Smooth muscle cell (in vitro differentiated cells): ENCODE results near the gene TEX29. TPM values are rescaled to one million over a fixed set of nuclear protein-coding genes. Genes with fewer than 3 reads are reported as not detected.

Experiments
- DNase-seq: peaks from one replicate; lab custom pipeline; 2025; ENCODE audit not compliant: unreplicated experiment; lab: John Stamatoyannopoulos, UW
- H2AFZ ChIP-seq: fragments of 200-600 bp; sonication (generic); 2 replicates; pipeline ENCODE4 v1.6.0; 2016; ENCODE audit warnings: antibody characterized with exemption, low read depth, mild to moderate bottlenecking
- H3F3A ChIP-seq: fragments of 200-600 bp; sonication (generic); 2 replicates; pipeline ENCODE4 v1.6.0; 2017; ENCODE audit warnings: antibody characterized with exemption, low read depth
- H3K27ac ChIP-seq: fragments of 200-600 bp; sonication (generic); 2 replicates; pipeline ENCODE4 v1.5.1; 2016; ENCODE audit warnings: low read depth, mild to moderate bottlenecking
- H3K27me3 ChIP-seq: fragments of 200-600 bp; sonication (generic); 2 replicates; pipeline ENCODE4 v1.6.1; 2016; ENCODE audit warnings: low read depth, mild to moderate bottlenecking
- H3K36me3 ChIP-seq: fragments of 200-600 bp; sonication (generic); 2 replicates; pipeline ENCODE4 v1.5.1; 2016; ENCODE audit warnings: low read depth
- H3K4me1 ChIP-seq: fragments of 200-600 bp; sonication (generic); 2 replicates; pipeline ENCODE4 v1.5.1; 2016; ENCODE audit warnings: low read depth
- H3K4me2 ChIP-seq: fragments of 200-600 bp; sonication (generic); 2 replicates; pipeline ENCODE4 v1.6.0; 2016; ENCODE audit warnings: mild to moderate bottlenecking
- H3K4me3 ChIP-seq: fragments of 200-600 bp; sonication (generic); 2 replicates; pipeline ENCODE4 v1.5.1; 2016; ENCODE audit warnings: mild to moderate bottlenecking
- H3K79me2 ChIP-seq: fragments of 200-600 bp; sonication (generic); 2 replicates; pipeline ENCODE4 v1.6.0; 2016; ENCODE audit warnings: low read depth, mild to moderate bottlenecking
- H3K9ac ChIP-seq: fragments of 200-600 bp; sonication (generic); 2 replicates; pipeline ENCODE4 v1.6.0; 2016; ENCODE audit warnings: low read depth
- H3K9me3 ChIP-seq: fragments of 200-600 bp; sonication (generic); replicated peaks from 2 replicates; pipeline ENCODE4 v1.5.1; 2016; ENCODE audit warnings: low read depth
- H4K20me1 ChIP-seq: fragments of 200-600 bp; sonication (generic); 2 replicates; pipeline ENCODE4 v1.6.0; 2016; ENCODE audit warnings: low read depth
- CTCF ChIP-seq: fragments of 200-600 bp; sonication (generic); IDR thresholded peaks from 2 replicates; pipeline ENCODE4 v1.5.1; 2017; ENCODE audit warnings: borderline replicate concordance, mild to moderate bottlenecking, antibody characterized with exemption; ENCODE audit not compliant: insufficient read depth, poor library complexity, severe bottlenecking
- WGBS: methylation state at CpG from one replicate; pipeline ENCODE4 v1.1.7; 2016; ENCODE audit warnings: low lambda C conversion rate; 5-methylcytosine and 5-hydroxymethylcytosine counted together
- polyA plus RNA-seq: library from polyadenylated mRNA; unstranded; fragments of >200 nt; fragmentation: Nextera tagmentation; extraction: Ambion mirVana; gene quantifications from 2 replicates; pipeline ENCODE4 v1.2.1, GENCODE V29; 2016
- total RNA-seq: library from RNA; depleted of rRNA; stranded (reverse); fragments of >200 nt; gene quantifications from 2 replicates; pipeline ENCODE4 v1.2.3, GENCODE V29; 2014

TEX29 gene
- total and polyA plus RNA-seq, 2 experiments from 2014 or later: 1.0 to 4.4 TPM

GRCh38 chr13:111325941-111326620 lies 5.6 kb downstream of the TEX29 start:
- no peak for TF ChIP-seq CTCF
- WGBS: 94% methylated on average over 15 of the region's 37 CpGs
- H3F3A ChIP-seq: no peaks in the 10 kb centered on the region
- no peak overlapping the region for H3K4me3 ChIP-seq
- H4K20me1 ChIP-seq: no peaks in the 10 kb centered on the region
- H3K36me3 ChIP-seq: no peaks in the 10 kb centered on the region
- no peaks in the 10 kb centered on the region for H3K27me3 ChIP-seq
- H3K4me2 ChIP-seq: no peak overlapping the region
- no peak for DNase-seq
- no peak overlapping the region for H3K27ac ChIP-seq
- no peak overlapping the region for H3K9ac ChIP-seq
- H3K9me3 ChIP-seq: no peaks in the 10 kb centered on the region
- H2AFZ ChIP-seq: no peak overlapping the region
- H3K4me1 ChIP-seq: no peaks in the 10 kb centered on the region
- no peaks in the 10 kb centered on the region for H3K79me2 ChIP-seq

DNA sequence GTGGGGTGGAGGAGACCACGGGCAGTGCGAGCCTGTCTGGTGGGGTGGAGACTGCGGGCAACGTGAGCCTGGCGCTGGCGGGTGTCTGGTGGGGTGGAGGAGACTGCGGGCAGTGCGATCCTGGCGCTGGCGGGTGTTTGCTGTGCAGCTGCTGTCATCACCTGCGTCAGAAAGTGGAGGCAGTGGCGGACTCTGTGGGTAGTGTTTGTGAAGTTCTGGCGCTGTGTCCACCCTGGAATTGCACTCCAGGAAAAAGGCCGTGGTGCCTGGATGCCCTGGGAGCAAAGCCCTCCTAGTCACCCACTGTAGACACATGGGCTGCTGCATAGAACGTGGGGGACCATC lies 6.2 kb downstream of the TEX29 start:
- Histone ChIP-seq H3K79me2 (no peaks in the 10 kb centered on the region), H3K36me3 (no peaks in the 10 kb centered on the region), H3K4me2 (no peak overlapping the region), H3K9ac (no peak overlapping the region), H4K20me1 (no peaks in the 10 kb centered on the region), H3K9me3 (no peaks in the 10 kb centered on the region), H3K27me3 (no peaks in the 10 kb centered on the region), H3K4me3 (no peak overlapping the region), H3K27ac (no peak overlapping the region), H3K4me1 (no peaks in the 10 kb centered on the region), H2AFZ (no peak overlapping the region), H3F3A (no peaks in the 10 kb centered on the region)
- no peak for DNase-seq
- TF ChIP-seq CTCF: no peak
- WGBS: 92% methylated on average over 13 of the region's 15 CpGs

DNA sequence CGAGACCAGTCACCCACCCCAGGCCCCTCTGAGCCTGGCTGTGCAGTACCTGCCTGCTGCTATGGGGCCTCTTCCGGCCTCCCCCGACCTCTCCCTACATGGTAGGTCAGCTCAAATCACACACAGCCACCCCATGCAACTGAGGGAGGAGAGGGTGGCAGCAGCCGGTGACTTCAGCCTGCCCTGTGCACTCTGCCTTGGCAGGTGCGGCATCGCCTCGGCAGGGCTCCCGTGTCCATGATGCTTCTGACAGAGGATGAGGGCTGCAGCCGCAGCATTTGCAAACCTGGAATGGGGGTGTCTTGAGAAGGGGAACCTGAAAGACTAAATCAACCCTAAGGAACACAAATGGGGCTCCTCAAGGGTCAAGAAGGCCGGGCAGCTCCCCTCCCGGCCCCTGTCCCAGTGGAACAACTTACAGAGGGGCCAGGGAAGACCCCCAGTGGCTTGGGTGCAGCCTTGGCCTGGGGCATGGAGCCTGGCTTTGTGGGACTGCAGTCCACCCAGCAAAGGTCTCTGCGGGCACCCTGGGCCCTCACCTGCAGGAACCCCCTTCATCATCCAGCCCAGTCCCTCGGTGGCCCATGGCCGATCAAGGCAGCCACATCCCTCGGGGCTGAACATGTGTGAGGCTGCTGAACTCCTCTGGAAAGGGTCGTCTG lies 6.7 kb downstream of the TEX29 start:
- H3K4me1 ChIP-seq: no peaks in the 10 kb centered on the region
- no peaks in the 10 kb centered on the region for H3K9me3 ChIP-seq
- H2AFZ ChIP-seq: no peak overlapping the region
- no peak overlapping the region for H3K9ac ChIP-seq
- DNase-seq: no peak
- 87% methylated on average over 16 of the region's 16 CpGs for WGBS
- H3K27me3 ChIP-seq: no peaks in the 10 kb centered on the region
- no peak for TF ChIP-seq CTCF
- H3K4me3 ChIP-seq: no peak overlapping the region
- no peak overlapping the region for H3K4me2 ChIP-seq
- H3K79me2 ChIP-seq: no peaks in the 10 kb centered on the region
- H3K27ac ChIP-seq: no peak overlapping the region
- H4K20me1 ChIP-seq: no peaks in the 10 kb centered on the region
- H3K36me3 ChIP-seq: no peaks in the 10 kb centered on the region
- no peaks in the 10 kb centered on the region for H3F3A ChIP-seq
